ENCODE results near the gene TNFRSF17. TPM values are rescaled to one million over a fixed set of nuclear protein-coding genes. Genes with fewer than 3 reads are reported as not detected.

The TNFRSF17 gene
- total and polyA plus RNA-seq, 10 of the 15 experiments (the other 5 are each of a cell fraction or from before 2014, with no cell fraction given), result 106 to 461 (median 179) TPM

GRCh38 chr16:11972128-11972527 lies 7.1 kb downstream of the TNFRSF17 start:
- ChIA-PET SMC1A (ENCODE audit: uncharacterized antibody, unreplicated experiment) (interaction anchor here (0.7 to 2.6 kb wide), 5 partner anchors 8 to 23 kb away, joined by 3 to 10 read pairs (median 6); partner anchors contain the start of gene TNFRSF17), CTCF (interaction anchor here (1.1 to 2.4 kb wide), 4 partner anchors 13 to 96 kb away, joined by 3 to 12 read pairs (median 4); no protein-coding TSS in a partner anchor), RAD21 (ENCODE audit: unreplicated experiment) (no interaction called here), POLR2A (interaction anchor here (1.3 kb wide), 1 partner anchor 17 kb away, joined by 4 read pairs; no protein-coding TSS in a partner anchor)
- Histone ChIP-seq H3K27ac (ENCODE audit: control insufficient read depth, insufficient read depth) (no peak overlapping the region), H3K9ac (ENCODE audit: control insufficient read depth, insufficient read depth, low read length) (no peak overlapping the region), H4K20me1 (ENCODE audit: control insufficient read depth, insufficient read depth) (no peaks in the 10 kb centered on the region), H3K4me3 (no peak overlapping the region), H3K4me2 (ENCODE audit: control insufficient read depth, insufficient read depth) (no peak overlapping the region), H3K4me1 (ENCODE audit: control insufficient read depth, insufficient read depth, low read length) (peaks cover 19% of the 10 kb centered on the region), H3K27me3 (replicated peaks in 1 of 2; ENCODE audit: control insufficient read depth in 2 of 2, insufficient read depth in 2 of 2, low read length in 1 of 2) (no peaks in the 10 kb centered on the region), H3K36me3 (ENCODE audit: control insufficient read depth in 2 of 2, insufficient read depth in 2 of 2, low read length in 1 of 2) (peaks cover 0 to 32% of the 10 kb centered on the region in 2 experiments; a peak in 3 of 4 replicates), H3K9me3 (replicated peaks; ENCODE audit: control insufficient read depth, insufficient read depth, low read length) (no peaks in the 10 kb centered on the region), H3K79me2 (ENCODE audit: control insufficient read depth, insufficient read depth, low read length) (peaks cover 33% of the 10 kb centered on the region), H2AFZ (ENCODE audit: control insufficient read depth, low read depth, low read length) (no peak overlapping the region)
- in situ Hi-C loops (cut with MboI) (loop anchor here (10.0 kb wide), 1 partner anchor 1007 kb away; no protein-coding TSS in a partner anchor), intact Hi-C loops (cut with micrococcal nuclease; ENCODE audit: unreplicated experiment) (no loop called here)
- BruUV-seq (replicated peaks), result no TSS peak
- no peak for DNase-seq (ENCODE audit: low read depth, low spot score)
- no peak for FAIRE-seq
- 74% methylated on average over 11 of the region's 11 CpGs for WGBS (ENCODE audit: insufficient coverage, insufficient replicate concordance, low lambda C conversion rate, missing lambda C conversion rate)
- TF ChIP-seq CTCF (IDR thresholded peaks at IDR 0.05 in 2 of 3, conservative IDR thresholded peaks at IDR 0.05 in 1 of 3; ENCODE audit: control insufficient read depth in 2 of 3, extremely low read depth in 1 of 3, insufficient read depth in 1 of 3, low read depth in 3 of 3, low read length in 3 of 3), result peak; percentile 18 to 28 (median 21); a peak in 2 of 6 replicates
- TF ChIP-seq ZBTB40 (IDR thresholded peaks at IDR 0.05; ENCODE audit: borderline replicate concordance), result no peak
- ATAC-seq, result no peak
